ENCODE results near the gene TBC1D9B.

The TBC1D9B gene

DNA sequence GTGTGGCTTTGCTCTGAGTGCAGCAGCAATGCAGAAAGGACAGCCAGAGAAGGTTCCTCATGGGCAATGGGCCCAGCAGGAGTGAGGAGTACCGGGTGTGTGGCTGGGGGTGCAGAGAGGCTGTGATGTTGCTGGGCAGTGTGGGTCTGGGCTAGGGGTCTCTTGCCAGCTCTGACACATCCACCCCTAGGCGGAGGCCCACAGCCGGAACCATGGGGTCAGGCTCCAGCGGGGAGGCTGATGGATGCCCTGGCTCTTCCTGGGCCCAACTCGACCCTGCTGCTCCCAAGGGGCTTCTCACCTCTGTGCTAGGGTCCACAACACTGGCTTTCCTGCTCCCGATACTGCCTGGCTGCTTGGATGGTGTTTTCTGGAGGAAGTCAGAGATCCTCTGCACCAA, 19.9 kb downstream of the TBC1D9B start:
- Histone ChIP-seq H3K4me2 (ENCODE audit: low read depth, low read length, poor library complexity, severe bottlenecking) (no peak overlapping the region), H3F3A (ENCODE audit: low read depth) (no peaks in the 10 kb centered on the region), H3K79me2 (ENCODE audit: insufficient read depth, low read length) (no peaks in the 10 kb centered on the region), H3K36me3 (ENCODE audit: insufficient read depth, low read length) (peaks cover 21% of the 10 kb centered on the region; the same call in 1 of the 2 replicates), H2AFZ (ENCODE audit: low read length) (no peak overlapping the region), H3K4me3 (ENCODE audit: low read length, poor library complexity, severe bottlenecking) (no peak overlapping the region), H4K20me1 (ENCODE audit: insufficient read depth, low read length, poor library complexity, severe bottlenecking) (no peaks in the 10 kb centered on the region), H3K4me1 (ENCODE audit: insufficient read depth, low read length, poor library complexity, severe bottlenecking) (no peaks in the 10 kb centered on the region), H3K9me2 (replicated peaks; ENCODE audit: low read depth, low read length) (no peaks in the 10 kb centered on the region), H3K9ac (ENCODE audit: low read depth, low read length, poor library complexity, severe bottlenecking) (no peak overlapping the region), H3K27me3 (ENCODE audit: insufficient read depth, low read length, poor library complexity, severe bottlenecking) (no peaks in the 10 kb centered on the region), H3K9me3 (ENCODE audit: insufficient read depth, low read depth, low read length) (no peaks in the 10 kb centered on the region)
- TF ChIP-seq, protein P1, sequence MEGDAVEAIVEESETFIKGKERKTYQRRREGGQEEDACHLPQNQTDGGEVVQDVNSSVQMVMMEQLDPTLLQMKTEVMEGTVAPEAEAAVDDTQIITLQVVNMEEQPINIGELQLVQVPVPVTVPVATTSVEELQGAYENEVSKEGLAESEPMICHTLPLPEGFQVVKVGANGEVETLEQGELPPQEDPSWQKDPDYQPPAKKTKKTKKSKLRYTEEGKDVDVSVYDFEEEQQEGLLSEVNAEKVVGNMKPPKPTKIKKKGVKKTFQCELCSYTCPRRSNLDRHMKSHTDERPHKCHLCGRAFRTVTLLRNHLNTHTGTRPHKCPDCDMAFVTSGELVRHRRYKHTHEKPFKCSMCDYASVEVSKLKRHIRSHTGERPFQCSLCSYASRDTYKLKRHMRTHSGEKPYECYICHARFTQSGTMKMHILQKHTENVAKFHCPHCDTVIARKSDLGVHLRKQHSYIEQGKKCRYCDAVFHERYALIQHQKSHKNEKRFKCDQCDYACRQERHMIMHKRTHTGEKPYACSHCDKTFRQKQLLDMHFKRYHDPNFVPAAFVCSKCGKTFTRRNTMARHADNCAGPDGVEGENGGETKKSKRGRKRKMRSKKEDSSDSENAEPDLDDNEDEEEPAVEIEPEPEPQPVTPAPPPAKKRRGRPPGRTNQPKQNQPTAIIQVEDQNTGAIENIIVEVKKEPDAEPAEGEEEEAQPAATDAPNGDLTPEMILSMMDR (conservative IDR thresholded peaks at IDR 0.05; ENCODE audit: low read length), result no peak
- TF ChIP-seq EZH2phosphoT487 (IDR thresholded peaks at IDR 0.05; ENCODE audit: borderline replicate concordance), result no peak

DNA sequence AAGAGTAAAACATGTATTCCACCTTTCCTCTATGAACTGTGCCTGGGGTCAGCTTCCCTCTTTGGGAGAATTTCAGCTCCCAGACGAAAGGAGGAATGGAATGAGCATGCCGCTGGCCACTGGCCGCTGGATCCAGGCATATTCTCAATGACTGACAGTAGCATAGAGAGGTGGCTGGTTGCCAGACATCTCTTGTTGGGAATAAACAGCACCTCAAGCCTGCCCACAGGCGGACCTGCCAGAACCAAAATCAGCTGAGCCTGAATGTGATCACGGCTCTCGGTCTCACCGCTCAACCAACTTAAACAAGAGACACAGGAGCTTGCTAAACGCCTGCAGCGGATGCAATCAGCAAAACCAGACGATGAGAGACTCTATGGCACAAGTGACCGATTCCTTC, 20.6 kb downstream of the TBC1D9B start:
- Histone ChIP-seq H3K79me2 (ENCODE audit: insufficient read depth, low read length) (no peaks in the 10 kb centered on the region), H3F3A (ENCODE audit: low read depth) (no peaks in the 10 kb centered on the region), H3K9me3 (ENCODE audit: insufficient read depth, low read depth, low read length) (no peaks in the 10 kb centered on the region), H4K20me1 (ENCODE audit: insufficient read depth, low read length, poor library complexity, severe bottlenecking) (no peaks in the 10 kb centered on the region), H3K4me3 (ENCODE audit: low read length, poor library complexity, severe bottlenecking) (no peak overlapping the region), H2AFZ (ENCODE audit: low read length) (no peak overlapping the region), H3K4me2 (ENCODE audit: low read depth, low read length, poor library complexity, severe bottlenecking) (no peak overlapping the region), H3K4me1 (ENCODE audit: insufficient read depth, low read length, poor library complexity, severe bottlenecking) (no peaks in the 10 kb centered on the region), H3K36me3 (ENCODE audit: insufficient read depth, low read length) (peaks cover 18% of the 10 kb centered on the region; the same call in 1 of the 2 replicates), H3K9ac (ENCODE audit: low read depth, low read length, poor library complexity, severe bottlenecking) (no peak overlapping the region), H3K27me3 (ENCODE audit: insufficient read depth, low read length, poor library complexity, severe bottlenecking) (no peaks in the 10 kb centered on the region), H3K9me2 (replicated peaks; ENCODE audit: low read depth, low read length) (no peaks in the 10 kb centered on the region)
- no peak for TF ChIP-seq EZH2phosphoT487 (IDR thresholded peaks at IDR 0.05; ENCODE audit: borderline replicate concordance)
- TF ChIP-seq, protein P1 (conservative IDR thresholded peaks at IDR 0.05; ENCODE audit: low read length), result no peak

DNA sequence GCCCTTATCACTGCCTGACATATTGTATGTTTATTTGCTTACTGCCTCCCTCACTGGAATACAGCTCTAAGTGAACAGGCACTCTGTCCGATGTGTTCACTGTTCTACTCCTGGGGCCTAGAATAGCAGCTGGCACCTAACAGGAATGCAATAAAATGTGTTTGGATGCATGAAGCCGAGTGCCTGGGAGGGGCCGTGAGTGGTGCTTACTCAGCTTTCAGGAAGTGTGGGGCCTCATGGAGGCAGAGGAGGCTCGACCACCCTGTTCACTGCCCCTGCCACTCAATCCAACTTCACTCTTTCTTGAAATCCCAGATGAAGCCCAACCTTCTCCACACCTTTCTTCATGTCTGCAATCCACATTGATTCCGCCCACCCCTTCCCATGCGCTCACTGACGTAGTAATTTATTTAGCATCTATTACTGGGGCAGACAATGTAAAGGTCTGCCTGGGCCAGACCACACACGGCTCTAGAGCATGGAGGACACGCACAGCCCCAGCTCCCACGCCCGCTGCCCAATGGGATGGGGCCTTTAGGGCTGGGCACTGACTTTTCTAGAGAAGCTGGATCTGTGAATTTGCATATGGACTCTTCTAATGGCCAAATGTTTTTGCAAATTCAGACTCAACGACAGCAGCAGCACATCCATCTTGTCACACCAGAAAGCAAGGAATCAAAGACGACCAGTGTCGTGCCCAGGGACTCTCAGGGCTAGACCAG, 21.3 kb downstream of the TBC1D9B start:
- Histone ChIP-seq H3K4me3 (ENCODE audit: low read length, poor library complexity, severe bottlenecking) (no peak overlapping the region), H2AFZ (ENCODE audit: low read length) (no peak overlapping the region), H4K20me1 (ENCODE audit: insufficient read depth, low read length, poor library complexity, severe bottlenecking) (no peaks in the 10 kb centered on the region), H3K9ac (ENCODE audit: low read depth, low read length, poor library complexity, severe bottlenecking) (no peak overlapping the region), H3K9me3 (ENCODE audit: insufficient read depth, low read depth, low read length) (no peaks in the 10 kb centered on the region), H3K9me2 (replicated peaks; ENCODE audit: low read depth, low read length) (no peaks in the 10 kb centered on the region), H3K36me3 (ENCODE audit: insufficient read depth, low read length) (peaks cover 14% of the 10 kb centered on the region; the same call in 1 of the 2 replicates), H3K79me2 (ENCODE audit: insufficient read depth, low read length) (no peaks in the 10 kb centered on the region), H3F3A (ENCODE audit: low read depth) (no peaks in the 10 kb centered on the region), H3K4me2 (ENCODE audit: low read depth, low read length, poor library complexity, severe bottlenecking) (no peak overlapping the region), H3K27me3 (ENCODE audit: insufficient read depth, low read length, poor library complexity, severe bottlenecking) (no peaks in the 10 kb centered on the region), H3K4me1 (ENCODE audit: insufficient read depth, low read length, poor library complexity, severe bottlenecking) (no peaks in the 10 kb centered on the region)
- TF ChIP-seq, protein P1 (conservative IDR thresholded peaks at IDR 0.05; ENCODE audit: low read length), result no peak
- TF ChIP-seq EZH2phosphoT487 (IDR thresholded peaks at IDR 0.05; ENCODE audit: borderline replicate concordance), result no peak

Measured in Loucy (cell line).